Stimulated activated CD4-positive, alpha-beta T cell treated with anti-CD3 and anti-CD28 coated beads, TNF-alpha, amount 100 ng/mL, for 24 hours (primary cell): Measurements from ENCODE around the gene FOXB2.

Source experiments
- DNase-seq, 3 experiments: peaks; one replicate each; pipeline ENCODE4 v3.0.0-alpha.2; 2020; ENCODE audit warnings: low read depth in 3 of 3

FOXB2 gene

DNA sequence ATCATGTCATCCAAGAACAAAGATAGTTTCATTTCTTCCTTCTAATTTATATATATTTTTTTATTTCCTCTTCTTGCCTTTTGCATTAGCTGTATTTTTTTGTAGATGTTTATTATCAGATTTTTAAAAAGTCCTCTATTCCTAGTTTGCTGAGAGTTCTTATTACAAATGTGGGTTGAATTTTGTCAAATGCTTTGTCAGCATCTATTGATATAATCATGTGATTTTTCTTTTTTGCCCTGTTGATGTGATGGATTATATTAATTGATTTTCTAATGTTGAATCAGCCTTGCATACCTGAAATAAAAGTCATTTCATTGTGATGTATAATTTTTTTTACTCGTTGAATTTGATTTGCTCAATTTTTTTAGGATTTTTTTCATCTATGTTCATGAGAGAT lies 46.9 kb downstream of the FOXB2 start:
- no peak for DNase-seq
